ENCODE results near the gene DEPDC5.

The DEPDC5 gene

DNA sequence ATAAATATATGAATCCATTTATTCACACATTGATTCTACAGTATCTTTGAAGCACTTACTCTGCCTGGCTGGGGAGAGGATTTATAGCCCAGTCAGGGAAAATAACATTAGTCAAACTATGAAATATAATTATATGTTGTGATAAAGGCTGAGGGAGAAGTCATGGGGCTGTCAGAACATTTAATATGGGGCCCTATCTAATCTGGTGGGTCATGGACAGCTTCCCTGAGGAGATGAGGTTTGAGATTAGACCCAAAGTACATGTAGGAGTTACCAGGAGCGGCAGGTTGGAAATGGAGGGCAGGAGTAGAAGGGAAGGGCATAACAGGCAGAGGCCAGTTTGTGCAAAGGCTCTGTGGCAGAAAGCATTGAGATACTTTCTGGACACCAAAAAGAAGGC, 86.2 kb downstream of the DEPDC5 start:
- no peak for DNase-seq
- in situ Hi-C loops (cut with HindIII; ENCODE audit: low pct_ligation_motif_present, low pct_unique_long_range_greater_than_20kb, low sequenced_read_pairs) = no loop called here

DNA sequence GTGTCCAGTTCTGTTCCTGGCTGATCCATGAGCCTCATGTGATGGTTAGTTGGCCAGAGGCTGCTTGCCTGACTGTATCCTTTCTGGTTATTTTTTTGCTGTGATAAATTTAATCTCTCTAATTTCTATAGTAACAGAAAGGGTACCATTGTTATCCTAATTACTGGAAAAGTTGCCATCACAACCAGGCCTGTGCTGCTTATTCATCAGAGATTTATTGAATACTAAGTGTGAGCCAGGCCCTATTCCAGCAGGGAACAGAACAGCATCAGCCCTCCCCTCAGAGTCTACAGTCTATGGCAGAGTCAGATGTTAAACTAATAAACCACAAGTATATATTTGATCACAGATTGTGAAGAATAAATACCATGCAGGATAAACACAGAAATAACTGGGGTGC, 86.8 kb downstream of the DEPDC5 start:
- DNase-seq = no peak
- in situ Hi-C loops (cut with HindIII; ENCODE audit: low pct_ligation_motif_present, low pct_unique_long_range_greater_than_20kb, low sequenced_read_pairs) = no loop called here

- DNase-seq = no peak
- in situ Hi-C loops (cut with HindIII; ENCODE audit: low pct_ligation_motif_present, low pct_unique_long_range_greater_than_20kb, low sequenced_read_pairs) = no loop called here
These were observed 87.4 kb downstream of the DEPDC5 start for GRCh38 chr22:31841078-31841827.

DNA sequence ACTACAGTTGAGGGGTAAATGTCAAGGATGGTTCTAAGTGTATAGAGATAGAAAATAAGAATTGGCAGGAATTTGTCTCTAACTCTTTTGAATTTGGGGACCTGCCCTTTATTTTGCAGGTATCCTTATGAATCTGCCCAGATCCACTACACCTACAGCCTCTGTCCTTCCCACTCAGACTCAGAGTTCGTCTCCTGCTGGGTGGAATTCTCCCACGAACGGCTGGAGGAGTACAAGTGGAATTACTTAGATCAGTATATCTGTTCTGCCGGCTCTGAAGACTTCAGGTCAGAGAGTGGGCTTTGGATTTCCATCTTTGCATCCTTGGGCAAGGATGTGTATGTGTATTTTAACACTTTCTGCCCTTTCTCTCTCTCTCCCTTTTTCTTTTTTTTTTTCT, 89.7 kb downstream of the DEPDC5 start:
- in situ Hi-C loops (cut with HindIII; ENCODE audit: low pct_ligation_motif_present, low pct_unique_long_range_greater_than_20kb, low sequenced_read_pairs) = no loop called here
- no peak for DNase-seq

GRCh38 chr22:31844941-31845340, 91.1 kb downstream of the DEPDC5 start:
- in situ Hi-C loops (cut with HindIII; ENCODE audit: low pct_ligation_motif_present, low pct_unique_long_range_greater_than_20kb, low sequenced_read_pairs) = no loop called here
- DNase-seq = no peak

- in situ Hi-C loops (cut with HindIII; ENCODE audit: low pct_ligation_motif_present, low pct_unique_long_range_greater_than_20kb, low sequenced_read_pairs) = no loop called here
- DNase-seq = peak; percentile 9
These were observed 92.6 kb downstream of the DEPDC5 start for GRCh38 chr22:31846161-31847115.

DNA sequence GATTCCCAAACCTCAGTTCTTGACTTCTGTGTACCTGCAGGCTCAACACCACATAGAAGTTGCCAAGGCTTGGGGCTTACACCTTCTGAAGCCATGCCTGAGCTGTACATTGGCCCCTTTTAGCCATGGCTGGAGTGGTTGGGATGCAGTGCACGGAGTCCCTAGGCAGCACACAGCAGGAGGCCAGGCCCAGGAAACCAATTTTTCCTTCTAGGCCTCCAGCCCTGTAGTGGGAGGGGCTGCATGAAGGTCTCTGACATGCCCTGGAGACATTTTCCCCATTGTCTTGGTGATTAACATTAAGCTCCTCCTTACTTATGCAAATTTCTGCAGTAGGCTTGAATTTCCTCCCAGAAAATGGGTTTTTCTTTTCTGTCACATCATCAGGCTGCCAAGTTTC, 94.6 kb downstream of the DEPDC5 start:
- no peak for DNase-seq
- in situ Hi-C loops (cut with HindIII; ENCODE audit: low pct_ligation_motif_present, low pct_unique_long_range_greater_than_20kb, low sequenced_read_pairs) = no loop called here

DNA sequence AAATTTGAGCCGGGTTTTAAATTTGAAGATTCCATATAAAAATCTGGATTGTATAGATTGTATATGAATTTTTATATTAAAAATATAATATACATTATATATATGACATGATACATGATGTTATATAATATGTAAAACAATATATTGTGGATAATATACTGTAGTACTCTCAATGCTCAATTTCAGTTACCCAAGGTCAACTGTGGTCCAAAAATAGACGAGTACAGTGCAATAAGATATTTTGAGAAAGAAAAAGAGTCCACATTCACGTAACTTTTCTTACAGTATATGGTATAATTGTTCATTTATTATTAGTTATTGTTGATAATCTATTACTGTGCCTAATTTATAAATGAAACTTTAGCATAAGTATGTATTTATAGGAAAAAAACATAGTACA, 96.3 kb downstream of the DEPDC5 start:
- in situ Hi-C loops (cut with HindIII; ENCODE audit: low pct_ligation_motif_present, low pct_unique_long_range_greater_than_20kb, low sequenced_read_pairs) = no loop called here
- no peak for DNase-seq

- no peak for DNase-seq
- in situ Hi-C loops (cut with HindIII; ENCODE audit: low pct_ligation_motif_present, low pct_unique_long_range_greater_than_20kb, low sequenced_read_pairs) = no loop called here
These were observed 99.0 kb downstream of the DEPDC5 start for GRCh38 chr22:31852691-31853421.

GRCh38 chr22:31853736-31854495, 100.1 kb downstream of the DEPDC5 start:
- in situ Hi-C loops (cut with HindIII; ENCODE audit: low pct_ligation_motif_present, low pct_unique_long_range_greater_than_20kb, low sequenced_read_pairs) = no loop called here
- DNase-seq = no peak

DNA sequence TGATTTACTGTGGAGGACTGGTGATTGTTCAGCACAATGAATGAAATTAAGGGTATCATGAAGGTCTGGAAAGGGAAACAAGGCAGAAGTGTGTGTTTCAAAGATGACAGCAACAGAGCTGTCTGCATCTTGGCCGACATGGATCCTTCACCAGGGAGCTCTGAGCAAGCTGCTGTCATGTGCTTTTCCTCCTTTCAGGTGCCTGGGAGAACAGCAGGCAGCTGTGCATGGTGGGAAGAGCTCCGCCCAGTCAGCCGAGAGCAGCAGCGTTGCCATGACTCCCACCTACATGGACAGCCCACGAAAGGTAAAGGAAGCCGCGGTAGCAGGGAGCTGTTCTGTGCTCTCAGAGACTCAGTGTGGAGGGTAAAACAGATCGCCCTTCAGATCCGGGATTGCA, 103.4 kb downstream of the DEPDC5 start:
- DNase-seq = no peak

GRCh38 chr22:31861226-31861840, 107.5 kb downstream of the DEPDC5 start:
- DNase-seq = no peak
- in situ Hi-C loops (cut with HindIII; ENCODE audit: low pct_ligation_motif_present, low pct_unique_long_range_greater_than_20kb, low sequenced_read_pairs) = no loop called here

More for the DNA sequence above, 103.4 kb downstream of the DEPDC5 start:
- in situ Hi-C loops (cut with HindIII; ENCODE audit: low pct_ligation_motif_present, low pct_unique_long_range_greater_than_20kb, low sequenced_read_pairs) = no loop called here

- in situ Hi-C loops (cut with HindIII; ENCODE audit: low pct_ligation_motif_present, low pct_unique_long_range_greater_than_20kb, low sequenced_read_pairs) = no loop called here
- DNase-seq = no peak
These were observed 113.1 kb downstream of the DEPDC5 start for GRCh38 chr22:31866918-31867317.

GRCh38 chr22:31867386-31868153, 113.8 kb downstream of the DEPDC5 start:
- in situ Hi-C loops (cut with HindIII; ENCODE audit: low pct_ligation_motif_present, low pct_unique_long_range_greater_than_20kb, low sequenced_read_pairs) = no loop called here
- no peak for DNase-seq

GRCh38 chr22:31869739-31870138, 115.9 kb downstream of the DEPDC5 start:
- DNase-seq = no peak
- in situ Hi-C loops (cut with HindIII; ENCODE audit: low pct_ligation_motif_present, low pct_unique_long_range_greater_than_20kb, low sequenced_read_pairs) = no loop called here

- in situ Hi-C loops (cut with HindIII; ENCODE audit: low pct_ligation_motif_present, low pct_unique_long_range_greater_than_20kb, low sequenced_read_pairs) = no loop called here
- no peak for DNase-seq
These were observed 117.1 kb downstream of the DEPDC5 start for GRCh38 chr22:31870890-31871289.

GRCh38 chr22:31871480-31871879, 117.7 kb downstream of the DEPDC5 start:
- no peak for DNase-seq
- in situ Hi-C loops (cut with HindIII; ENCODE audit: low pct_ligation_motif_present, low pct_unique_long_range_greater_than_20kb, low sequenced_read_pairs) = no loop called here

Data from ACHN (cell line).